Ascending aorta (tissue), 2 donors: ENCODE results near the gene FAM118A. TPM values are rescaled to one million over a fixed set of nuclear protein-coding genes. Genes with fewer than 3 reads are reported as not detected.
A peak's percentile ranks its signal among the peaks of the same experiment; 100 is the strongest.

Experiments used
- DNase-seq, 2 donors: peaks; one replicate each; pipeline ENCODE4 v3.0.0-alpha.2; 2019; ENCODE audit warnings: low spot score in 2 of 2
- H3K27ac ChIP-seq, 2 donors: fragments of 200-600 bp; sonication (generic); one replicate each; pipeline ENCODE4 v1.5.1; 2016 to 2017; ENCODE audit warnings: mild to moderate bottlenecking in 1 of 2
- H3K27me3 ChIP-seq: fragments of 200-600 bp; sonication (generic); one replicate; pipeline ENCODE4 v1.5.1; 2017
- H3K36me3 ChIP-seq, 2 donors: fragments of 200-600 bp; sonication (generic); one replicate each; pipeline ENCODE4 v1.5.1; 2016
- H3K4me1 ChIP-seq, 2 donors: fragments of 200-600 bp; sonication (generic); one replicate each; pipeline ENCODE4 v1.5.1; 2016 to 2017; ENCODE audit warnings: mild to moderate bottlenecking in 1 of 2
- H3K4me3 ChIP-seq, 2 donors: fragments of 200-600 bp; sonication (generic); one replicate each; pipeline ENCODE4 v1.5.1; 2016 to 2017; ENCODE audit warnings: mild to moderate bottlenecking in 1 of 2
- H3K9me3 ChIP-seq, 2 donors: fragments of 200-600 bp; sonication (generic); one replicate each; pipeline ENCODE4 v1.5.1; 2016
- intact Hi-C: fragments of 100-400 bp; cut with DNase I; formaldehyde crosslinking; loops from one replicate; pipeline ENCODE4 v1.15.1; 2023
- total RNA-seq: library from RNA; depleted of rRNA; stranded (reverse); fragments of >200 nt; gene quantifications from one replicate; pipeline ENCODE4 v1.1.0, GENCODE V29; 2016
- TF ChIP-seq, protein P1 (sequence below), 3 experiments: fragments of 200-600 bp in 2 of 3; fragments of 450-650 bp in 1 of 3; sonication (generic) in 2 of 3; IDR thresholded peaks; one replicate each; pipeline ENCODE4 v1.5.1; 2016 to 2019; ENCODE audit warnings: antibody characterized with exemption in 3 of 3, mild to moderate bottlenecking in 1 of 3, moderate library complexity in 1 of 3

The FAM118A gene
- total RNA-seq, 1 donor from 2014 or later = 23.5 TPM

DNA sequence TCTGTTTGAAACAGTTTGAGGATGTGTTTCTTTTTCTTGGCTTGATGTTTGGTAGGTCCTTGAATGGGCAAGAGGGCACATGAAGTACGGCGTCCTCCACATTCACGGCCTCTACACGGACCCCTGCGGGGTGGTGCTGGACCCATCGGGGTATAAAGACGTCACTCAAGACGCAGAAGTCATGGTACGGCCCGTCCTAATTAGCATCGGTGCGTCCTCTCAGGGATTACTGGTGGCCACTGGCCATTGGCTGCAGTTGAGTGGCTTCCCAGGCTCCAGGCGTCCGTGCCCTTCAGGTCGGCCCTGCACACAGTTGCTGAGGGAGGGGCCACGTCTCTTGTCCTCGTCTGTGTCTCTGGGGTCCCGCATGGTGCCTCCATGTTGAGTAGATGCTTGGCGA, 20.8 kb downstream of the FAM118A start:
- H3K9me3 ChIP-seq = no peaks in the 10 kb centered on the region
- intact Hi-C loops = loop anchor here (5.0 to 10.0 kb wide), 3 partner anchors 56 to 966 kb away; no protein-coding TSS in a partner anchor
- no peaks in the 10 kb centered on the region for H3K27me3 ChIP-seq
- no peak overlapping the region for H3K4me3 ChIP-seq
- no peak overlapping the region for H3K27ac ChIP-seq
- H3K4me1 ChIP-seq = peaks cover 4 to 10% of the 10 kb centered on the region in 2 donors
- DNase-seq = no peak
- H3K36me3 ChIP-seq = peaks cover 51 to 55% of the 10 kb centered on the region in 2 donors
- TF ChIP-seq, protein P1, sequence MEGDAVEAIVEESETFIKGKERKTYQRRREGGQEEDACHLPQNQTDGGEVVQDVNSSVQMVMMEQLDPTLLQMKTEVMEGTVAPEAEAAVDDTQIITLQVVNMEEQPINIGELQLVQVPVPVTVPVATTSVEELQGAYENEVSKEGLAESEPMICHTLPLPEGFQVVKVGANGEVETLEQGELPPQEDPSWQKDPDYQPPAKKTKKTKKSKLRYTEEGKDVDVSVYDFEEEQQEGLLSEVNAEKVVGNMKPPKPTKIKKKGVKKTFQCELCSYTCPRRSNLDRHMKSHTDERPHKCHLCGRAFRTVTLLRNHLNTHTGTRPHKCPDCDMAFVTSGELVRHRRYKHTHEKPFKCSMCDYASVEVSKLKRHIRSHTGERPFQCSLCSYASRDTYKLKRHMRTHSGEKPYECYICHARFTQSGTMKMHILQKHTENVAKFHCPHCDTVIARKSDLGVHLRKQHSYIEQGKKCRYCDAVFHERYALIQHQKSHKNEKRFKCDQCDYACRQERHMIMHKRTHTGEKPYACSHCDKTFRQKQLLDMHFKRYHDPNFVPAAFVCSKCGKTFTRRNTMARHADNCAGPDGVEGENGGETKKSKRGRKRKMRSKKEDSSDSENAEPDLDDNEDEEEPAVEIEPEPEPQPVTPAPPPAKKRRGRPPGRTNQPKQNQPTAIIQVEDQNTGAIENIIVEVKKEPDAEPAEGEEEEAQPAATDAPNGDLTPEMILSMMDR (IDR thresholded peaks at IDR 0.05) = no peak

DNA sequence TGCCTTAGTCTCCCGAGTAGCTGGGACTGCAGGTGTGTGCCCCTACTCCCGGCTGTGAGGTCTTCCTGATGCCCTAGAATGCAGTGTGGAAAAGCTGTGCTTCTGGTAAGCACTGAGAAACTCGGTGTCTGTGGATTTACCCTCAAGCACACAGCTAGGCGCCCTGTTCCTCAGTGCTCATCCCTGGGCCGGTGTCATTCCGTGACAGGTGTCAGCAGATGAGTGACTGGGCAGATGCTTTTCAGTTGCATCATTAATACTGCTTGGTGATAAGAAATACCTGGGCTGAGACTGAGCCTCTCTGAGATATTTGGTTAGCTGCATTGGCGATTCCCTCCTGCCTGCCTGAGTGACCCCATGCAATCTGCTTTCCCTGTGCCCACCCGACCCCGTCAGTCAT, 21.8 kb downstream of the FAM118A start:
- H3K36me3 ChIP-seq = peaks cover 44 to 50% of the 10 kb centered on the region in 2 donors
- intact Hi-C loops = loop anchor here (5.0 to 10.0 kb wide), 3 partner anchors 57 to 967 kb away; no protein-coding TSS in a partner anchor
- no peaks in the 10 kb centered on the region for H3K27me3 ChIP-seq
- no peak for DNase-seq
- H3K9me3 ChIP-seq = no peaks in the 10 kb centered on the region
- H3K27ac ChIP-seq = no peak overlapping the region
- no peak overlapping the region for H3K4me3 ChIP-seq
- TF ChIP-seq, protein P1 (IDR thresholded peaks at IDR 0.05) = no peak
- H3K4me1 ChIP-seq = peaks cover 5 to 18% of the 10 kb centered on the region in 2 donors

DNA sequence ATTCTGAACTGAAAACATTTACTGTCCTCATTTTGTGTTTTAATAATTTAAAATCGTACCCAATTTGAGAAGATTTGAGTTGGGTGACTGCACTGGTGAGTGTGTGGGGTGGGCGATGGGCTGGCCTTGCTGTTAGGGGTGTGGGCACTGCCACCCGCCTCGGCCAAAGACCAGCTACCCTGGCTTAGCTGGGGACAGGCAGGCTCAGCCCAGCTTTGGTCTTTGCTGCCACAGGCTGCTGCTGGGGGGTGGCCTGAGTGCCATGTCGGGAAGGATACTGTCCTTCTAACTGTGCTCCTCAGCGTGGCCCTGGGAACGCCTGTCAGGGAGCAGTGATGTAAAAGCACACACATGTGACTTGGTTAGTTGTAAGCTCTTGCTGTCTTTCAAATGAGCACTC, 22.3 kb downstream of the FAM118A start:
- no peaks in the 10 kb centered on the region for H3K9me3 ChIP-seq
- H3K4me3 ChIP-seq = no peak overlapping the region
- H3K27me3 ChIP-seq = no peaks in the 10 kb centered on the region
- no peak for DNase-seq
- intact Hi-C loops = loop anchor here (5.0 to 10.0 kb wide), 3 partner anchors 57 to 967 kb away; no protein-coding TSS in a partner anchor
- no peak overlapping the region for H3K27ac ChIP-seq
- peaks cover 8 to 24% of the 10 kb centered on the region in 2 donors for H3K4me1 ChIP-seq
- TF ChIP-seq, protein P1 (IDR thresholded peaks at IDR 0.05) = no peak
- peaks cover 44 to 48% of the 10 kb centered on the region in 2 donors for H3K36me3 ChIP-seq

DNA sequence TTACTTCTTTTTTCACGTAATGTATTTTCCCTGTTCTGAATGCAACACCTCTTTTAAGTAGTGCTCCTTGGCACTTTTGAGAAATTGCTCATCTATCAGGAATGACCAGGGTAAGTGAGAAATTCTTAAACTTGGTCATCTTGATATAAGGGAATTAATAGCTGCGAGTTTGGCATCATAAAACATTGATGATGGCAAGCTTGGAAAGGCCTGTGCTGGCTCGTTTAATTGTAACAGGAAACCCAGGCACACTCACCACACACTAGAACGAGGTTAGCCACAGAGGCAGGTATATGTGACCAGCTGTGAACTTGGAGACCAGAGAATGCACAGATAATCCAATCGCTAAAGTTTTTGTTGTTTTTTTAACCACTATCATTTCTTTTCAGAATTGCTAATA, 24.3 kb downstream of the FAM118A start:
- TF ChIP-seq, protein P1 (IDR thresholded peaks at IDR 0.05) = no peak
- Histone ChIP-seq H3K9me3 (no peaks in the 10 kb centered on the region), H3K27me3 (no peaks in the 10 kb centered on the region), H3K27ac (peak overlapping the region; percentile 43 to 46), H3K4me1 (peaks cover 12 to 30% of the 10 kb centered on the region in 2 donors), H3K36me3 (peaks cover 38 to 41% of the 10 kb centered on the region in 2 donors), H3K4me3 (no peak overlapping the region)
- intact Hi-C loops = loop anchor here (5.0 to 10.0 kb wide), 3 partner anchors 59 to 969 kb away; no protein-coding TSS in a partner anchor
- no peak for DNase-seq

- H3K4me1 ChIP-seq = peaks cover 12 to 30% of the 10 kb centered on the region in 2 donors
- H3K27ac ChIP-seq = peak overlapping the region; percentile 43 to 46
- no peak overlapping the region for H3K4me3 ChIP-seq
- no peaks in the 10 kb centered on the region for H3K9me3 ChIP-seq
- intact Hi-C loops = loop anchor here (5.0 to 10.0 kb wide), 3 partner anchors 60 to 970 kb away; no protein-coding TSS in a partner anchor
- no peak for DNase-seq
- peaks cover 38 to 40% of the 10 kb centered on the region in 2 donors for H3K36me3 ChIP-seq
- TF ChIP-seq, protein P1 (IDR thresholded peaks at IDR 0.05) = no peak
- no peaks in the 10 kb centered on the region for H3K27me3 ChIP-seq
Observed at GRCh38 chr22:45334528-45334927, 24.8 kb downstream of the FAM118A start.
